Purkinje cell (primary cell): ENCODE data around the gene GNMT. TPM values are rescaled to one million over a fixed set of nuclear protein-coding genes. Genes with fewer than 3 reads are reported as not detected.

Source experiments
- polyA plus RNA-seq: library from polyadenylated mRNA; unstranded; fragments of >200 nt; fragmentation: Nextera tagmentation; gene quantifications from 2 replicates; pipeline ENCODE4 v1.2.1, GENCODE V29; 2014

The GNMT gene
- polyA plus RNA-seq, result 0.85 TPM in 1 of 2 replicates, not detected in the other

DNA sequence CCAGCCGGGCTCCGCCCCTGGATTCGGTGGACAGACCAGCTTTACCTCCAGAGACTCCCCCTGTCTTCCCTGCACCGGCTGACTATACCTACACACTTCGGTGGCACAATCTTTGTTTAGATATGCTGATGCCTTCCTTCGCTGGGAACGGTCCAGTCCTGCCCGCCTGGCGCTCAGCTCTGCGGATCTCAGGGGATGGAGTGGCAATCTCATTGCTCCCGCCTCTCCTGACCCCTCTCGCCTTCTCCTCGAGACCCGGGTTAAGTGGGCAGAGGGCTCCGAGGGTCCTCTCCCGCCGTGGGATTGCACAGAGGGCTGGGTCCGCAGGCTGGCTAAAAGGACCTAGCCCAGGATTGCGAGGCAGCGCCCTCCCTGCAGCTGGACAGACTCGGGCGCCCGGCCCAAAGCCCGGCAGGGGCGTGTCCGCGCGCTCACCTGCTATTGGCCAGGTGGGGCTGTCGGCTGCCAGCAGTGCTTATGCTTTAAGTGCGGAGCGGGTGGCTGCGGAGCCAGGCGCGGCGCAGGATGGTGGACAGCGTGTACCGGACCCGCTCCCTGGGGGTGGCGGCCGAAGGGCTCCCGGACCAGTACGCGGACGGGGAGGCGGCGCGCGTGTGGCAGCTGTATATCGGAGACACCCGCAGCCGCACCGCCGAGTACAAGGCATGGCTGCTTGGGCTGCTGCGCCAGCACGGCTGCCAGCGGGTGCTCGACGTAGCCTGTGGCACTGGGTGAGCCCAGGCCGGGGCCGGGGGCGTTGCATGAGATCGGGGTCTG lies at the start of gene GNMT:
GNMT (plus strand) TSS at position 512 of the 777 bp plus-strand sequence; CDS start at position 526, 14 bp downstream.

DNA sequence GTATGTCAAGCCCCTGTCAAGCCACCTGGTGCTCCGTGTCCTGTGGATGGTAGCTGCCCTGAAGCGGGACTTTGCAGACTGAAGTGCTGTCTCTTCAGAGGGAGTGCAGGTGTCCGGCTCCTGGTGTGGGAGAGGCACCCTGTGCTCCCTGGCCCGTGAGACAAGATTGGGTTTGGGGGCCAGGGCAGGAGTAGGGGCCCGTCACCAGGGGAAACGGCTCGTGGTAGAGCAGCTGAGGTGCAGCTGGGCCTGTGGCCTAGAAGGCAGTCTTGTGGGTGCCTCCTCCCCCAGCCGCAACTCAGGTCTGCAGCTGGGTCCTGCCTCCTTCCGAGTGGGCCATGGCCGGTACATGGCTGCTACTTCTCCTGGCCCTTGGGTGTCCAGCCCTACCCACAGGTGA lies 44.8 kb upstream of the GNMT start, which contains the start of gene PTCRA:
PTCRA (plus strand) TSS at position 322 of the 400 bp plus-strand sequence; CDS start at position 339, 17 bp downstream.

DNA sequence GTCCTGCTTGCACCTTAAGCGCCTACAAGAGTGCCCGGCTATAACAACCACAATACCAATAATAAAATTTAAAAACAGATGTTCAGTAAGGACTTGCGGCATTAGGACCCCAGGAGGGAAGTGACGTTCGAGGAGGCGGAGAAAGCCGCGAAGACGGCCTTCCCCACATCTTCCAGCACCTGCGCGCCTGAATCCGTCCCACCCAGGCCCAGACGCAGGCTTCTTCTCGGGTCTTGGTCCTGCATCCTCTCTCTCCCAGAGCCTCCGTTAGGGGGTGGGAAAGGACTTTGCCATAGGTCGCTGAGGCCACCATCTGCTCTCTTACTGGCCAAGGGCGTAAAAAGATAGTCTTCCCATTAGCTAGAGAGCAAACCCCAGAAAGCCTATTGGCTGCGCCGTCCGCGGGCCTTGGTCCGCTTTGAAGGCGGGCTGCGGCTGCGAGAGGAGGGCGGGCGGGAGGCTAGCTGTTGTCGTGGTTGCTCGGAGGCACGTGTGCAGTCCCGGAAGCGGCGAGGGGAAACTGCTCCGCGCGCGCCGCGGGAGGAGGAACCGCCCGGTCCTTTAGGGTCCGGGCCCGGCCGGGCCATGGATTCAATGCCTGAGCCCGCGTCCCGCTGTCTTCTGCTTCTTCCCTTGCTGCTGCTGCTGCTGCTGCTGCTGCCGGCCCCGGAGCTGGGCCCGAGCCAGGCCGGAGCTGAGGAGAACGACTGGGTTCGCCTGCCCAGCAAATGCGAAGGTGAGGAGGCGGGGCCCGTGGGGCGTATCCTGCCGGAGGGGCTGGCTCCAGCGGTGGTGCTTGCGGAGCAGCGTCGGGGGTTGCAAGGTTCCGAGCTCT lies 31.4 kb upstream of the GNMT start, which contains the start of gene CNPY3:
CNPY3 (plus strand) TSS at position 495 of the 835 bp plus-strand sequence; CDS start at position 586, 91 bp downstream.

DNA sequence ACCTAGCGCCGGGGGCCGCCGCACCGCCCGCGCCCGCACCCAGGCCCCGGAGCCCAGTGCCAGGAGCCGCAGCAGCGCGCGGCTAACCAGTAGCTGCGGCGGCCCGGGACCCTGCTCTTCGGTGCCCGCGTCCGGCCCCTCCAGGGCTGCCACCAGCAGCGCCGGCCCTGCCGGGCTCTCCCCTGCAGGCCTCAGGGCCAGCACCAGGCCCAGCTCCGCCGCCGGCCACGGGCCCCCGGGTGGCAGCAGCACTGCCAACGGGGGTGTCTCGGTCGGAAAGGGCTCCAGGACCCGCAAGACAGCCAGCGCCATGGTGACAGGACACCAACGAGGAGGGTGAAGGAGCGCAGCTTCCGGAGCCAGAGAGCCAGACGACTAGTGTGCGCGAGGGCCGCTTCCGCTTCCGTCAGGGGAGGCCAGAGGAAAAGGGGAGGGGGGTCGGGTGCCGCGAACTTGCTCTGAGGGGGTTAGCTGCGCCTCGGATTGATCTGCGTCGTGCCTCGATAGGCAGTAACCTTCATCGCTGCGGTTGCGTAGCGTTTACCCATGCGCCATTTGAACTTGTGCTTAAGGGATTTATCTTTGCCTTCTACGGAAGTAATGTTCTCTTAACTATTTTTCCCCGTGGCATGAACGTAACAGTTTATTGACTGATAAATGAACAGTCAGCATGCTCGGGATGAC lies 18.4 kb downstream of the GNMT start, which contains the start of gene PEX6:
PEX6 (minus strand) TSS at position 343 of the 684 bp plus-strand sequence; CDS start at position 312, 31 bp downstream.

DNA sequence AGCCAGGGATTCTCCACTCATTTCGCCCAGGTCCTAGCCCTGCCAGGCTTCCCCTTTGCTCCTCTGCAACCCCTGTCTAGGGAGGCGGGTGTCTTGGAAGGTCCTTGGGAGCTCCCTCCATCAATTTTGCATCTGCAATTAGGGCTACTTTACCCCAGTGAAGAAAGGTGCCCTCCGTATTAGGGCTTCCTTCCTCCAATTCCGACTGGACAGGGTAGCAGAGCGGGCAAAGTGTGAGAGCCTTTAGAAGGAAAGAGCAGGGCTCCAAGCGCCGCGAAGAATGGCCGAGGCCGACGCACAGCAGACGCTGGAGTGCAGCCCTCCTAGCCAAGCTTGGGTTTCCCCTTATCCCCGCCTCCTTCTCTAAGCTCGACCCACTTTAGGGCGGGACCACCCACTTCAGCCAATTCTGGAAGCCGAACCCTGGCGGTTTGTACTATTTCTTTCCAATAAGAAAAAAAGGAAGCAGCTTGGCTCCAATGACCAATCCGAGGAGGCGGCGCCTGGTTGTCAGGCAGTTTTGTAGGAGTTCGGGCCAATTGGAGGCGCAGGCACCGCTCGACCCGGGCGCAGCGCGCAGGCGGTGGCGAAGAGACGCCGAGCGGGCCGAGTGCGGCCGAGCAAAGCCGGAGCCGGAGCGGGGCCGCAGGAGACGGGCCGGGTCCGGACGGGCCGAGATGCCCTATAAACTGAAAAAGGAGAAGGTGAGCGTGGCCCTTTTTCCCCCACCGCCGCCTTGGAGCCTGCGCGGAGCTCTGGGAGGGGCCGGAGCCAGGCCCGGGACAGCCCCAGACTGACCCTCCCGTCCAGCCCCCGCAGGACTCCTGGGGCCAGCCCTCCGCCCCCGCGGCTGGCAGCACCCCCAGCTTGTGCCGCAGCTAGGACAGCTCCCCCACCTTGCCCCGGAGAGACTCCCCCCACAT lies 23.7 kb downstream of the GNMT start, which contains the start of gene PPP2R5D:
PPP2R5D (plus strand) TSS at position 570 of the 923 bp plus-strand sequence; CDS start at position 678, 108 bp downstream.

Other genes starting within 250 kb of the GNMT start
- gene PRPH2, start 238.2 kb upstream of the GNMT start, polyA plus RNA-seq, result 6.2 and 8.0 TPM in 2 replicates
- gene TBCC, start 214.7 kb upstream of the GNMT start, polyA plus RNA-seq, result 10.3 and 11.3 TPM in 2 replicates
- 6.3 and 7.1 TPM in 2 replicates for gene BICRAL, start 178.7 kb upstream of the GNMT start, polyA plus RNA-seq
- gene RPL7L1, start 81.1 kb upstream of the GNMT start, polyA plus RNA-seq, result 59.4 and 89.5 TPM in 2 replicates
- not detected in 2 replicates for gene PTCRA, start 44.7 kb upstream of the GNMT start, polyA plus RNA-seq
- gene CNPY3, start 31.3 kb upstream of the GNMT start, polyA plus RNA-seq, result 10.8 and 13.8 TPM in 2 replicates
- gene PEX6, start 18.4 kb downstream of the GNMT start, polyA plus RNA-seq, result 1.8 and 3.6 TPM in 2 replicates
- 14.2 and 30.0 TPM in 2 replicates for gene PPP2R5D, start 23.8 kb downstream of the GNMT start, polyA plus RNA-seq
- 163 and 191 TPM in 2 replicates for gene MEA1, start 53.2 kb downstream of the GNMT start, polyA plus RNA-seq
- 23.8 and 31.7 TPM in 2 replicates for gene KLHDC3, start 53.5 kb downstream of the GNMT start, polyA plus RNA-seq
- 26.2 and 30.9 TPM in 2 replicates for gene RRP36, start 60.9 kb downstream of the GNMT start, polyA plus RNA-seq
- gene CUL7, start 93.1 kb downstream of the GNMT start, polyA plus RNA-seq, result 0.74 and 2.5 TPM in 2 replicates
- 48.1 and 61.6 TPM in 2 replicates for gene MRPL2, start 98.7 kb downstream of the GNMT start, polyA plus RNA-seq
- gene KLC4, start 98.9 kb downstream of the GNMT start, polyA plus RNA-seq, result 7.8 and 17.5 TPM in 2 replicates
- gene PTK7, start 115.6 kb downstream of the GNMT start, polyA plus RNA-seq, result not detected in 2 replicates
- 0.74 and 0.99 TPM in 2 replicates for gene SRF, start 210.5 kb downstream of the GNMT start, polyA plus RNA-seq
- 2.7 and 5.5 TPM in 2 replicates for gene CUL9, start 221.4 kb downstream of the GNMT start, polyA plus RNA-seq